GM12874 (cell line): Measurements from ENCODE around the gene MRPL22.

Experiments used
- CTCF ChIP-seq: IDR thresholded peaks from 2 replicates; pipeline ENCODE4 v1.5.1; 2011; ENCODE audit warnings: low read depth, mild to moderate bottlenecking, control low read depth, low read length, moderate library complexity; ENCODE audit not compliant: insufficient read depth

Gene MRPL22

GRCh38 chr5:154940772-154941620 lies at the start of gene MRPL22:
MRPL22 (plus strand) TSS chr5:154941073; CDS start chr5:154941111, 38 bp downstream.
- no peak for TF ChIP-seq CTCF

GRCh38 chr5:154892369-154892771 lies 48.5 kb upstream of the MRPL22 start:
- TF ChIP-seq CTCF: no peak

- no peak for TF ChIP-seq CTCF
Measured at GRCh38 chr5:154893381-154893780, 47.5 kb upstream of the MRPL22 start.

- no peak for TF ChIP-seq CTCF
Measured at GRCh38 chr5:154895606-154896561, 45.0 kb upstream of the MRPL22 start.

- TF ChIP-seq CTCF: no peak
Measured at GRCh38 chr5:154896562-154897165, 44.2 kb upstream of the MRPL22 start.

GRCh38 chr5:154898210-154898609 lies 42.7 kb upstream of the MRPL22 start:
- no peak for TF ChIP-seq CTCF
